ENCODE data around the gene TAPT1. TPM values are rescaled to one million over a fixed set of nuclear protein-coding genes. Genes with fewer than 3 reads are reported as not detected.

The TAPT1 gene
- polyA plus RNA-seq, 1 experiment = 11.5 TPM

DNA sequence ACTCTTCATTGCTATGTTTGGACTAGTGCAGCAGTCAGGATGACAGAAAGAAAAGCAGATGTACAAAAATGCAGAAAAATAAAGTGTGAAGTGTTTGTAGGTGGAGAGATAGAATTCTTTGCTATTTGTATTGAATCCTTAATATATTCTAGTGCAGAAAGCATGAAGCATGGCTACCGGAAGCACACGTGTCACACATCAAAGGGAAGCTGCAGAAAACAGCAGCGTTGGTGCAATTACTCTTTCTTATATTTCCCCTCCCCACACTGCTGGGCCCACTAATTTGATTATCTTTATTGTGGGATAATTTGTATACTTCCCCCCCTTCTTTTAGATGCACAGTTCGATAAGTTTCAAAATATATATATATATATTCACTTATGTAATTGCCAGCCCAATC, 35.9 kb upstream of the TAPT1 start:
- TF ChIP-seq CTCF (IDR thresholded peaks at IDR 0.05; ENCODE audit: low read depth, low read length) = no peak
- POLR2A ChIA-PET = no interaction called here
- CTCF ChIA-PET = interaction anchor here (5.3 kb wide), 1 partner anchor 233 kb away, joined by 98 read pairs; no protein-coding TSS in a partner anchor
- Histone ChIP-seq H3K27ac (ENCODE audit: low read depth, low read length) (no peak overlapping the region), H3K9me3 (ENCODE audit: control insufficient read depth, insufficient read depth, low read length) (no peaks in the 10 kb centered on the region), H3K4me3 (ENCODE audit: low read depth, low read length) (no peak overlapping the region), H3K27me3 (ENCODE audit: control insufficient read depth, insufficient read depth, low read length) (no peaks in the 10 kb centered on the region)
- no peak for DNase-seq (ENCODE audit: low read depth, low spot score)

DNA sequence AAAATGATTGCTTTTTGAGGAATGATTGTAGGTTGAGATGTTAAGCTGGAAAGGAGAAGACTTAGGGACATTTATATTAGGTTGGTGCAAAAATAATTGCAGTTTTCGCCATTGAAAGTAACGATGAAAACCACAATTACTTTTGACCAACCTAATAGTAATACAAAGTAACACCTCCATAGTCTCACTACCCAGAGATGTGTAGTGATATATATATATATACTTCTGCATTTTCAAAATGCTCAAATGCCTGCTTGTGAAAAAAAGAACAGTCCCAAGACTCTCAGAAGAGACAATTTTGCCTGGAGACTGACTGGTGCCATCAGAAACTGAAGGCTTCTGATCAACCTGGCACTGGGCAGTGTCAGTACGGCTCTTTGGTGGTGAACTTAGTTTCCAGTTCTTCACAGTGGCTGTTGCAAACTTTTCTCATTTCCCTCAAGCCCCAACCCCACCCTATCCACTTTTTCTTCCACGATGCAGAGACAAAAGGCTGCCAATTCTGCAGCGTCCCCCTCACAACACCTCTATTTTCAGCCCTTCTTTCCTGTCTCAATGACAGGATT, 35.1 kb upstream of the TAPT1 start:
- no peak for DNase-seq (ENCODE audit: low read depth, low spot score)
- TF ChIP-seq CTCF (IDR thresholded peaks at IDR 0.05; ENCODE audit: low read depth, low read length) = no peak
- CTCF ChIA-PET = no interaction called here
- no peak overlapping the region for H3K4me3 ChIP-seq (ENCODE audit: low read depth, low read length)
- H3K27ac ChIP-seq (ENCODE audit: low read depth, low read length) = no peak overlapping the region
- POLR2A ChIA-PET = no interaction called here
- peaks cover 1% of the 10 kb centered on the region; the same call in 1 of the 2 replicates for H3K9me3 ChIP-seq (ENCODE audit: control insufficient read depth, insufficient read depth, low read length)
- no peaks in the 10 kb centered on the region for H3K27me3 ChIP-seq (ENCODE audit: control insufficient read depth, insufficient read depth, low read length)

GRCh38 chr4:16259889-16260246, 33.6 kb upstream of the TAPT1 start:
- CTCF ChIA-PET = interaction anchor here (0.8 to 1.2 kb wide), 3 partner anchors 10 to 1029 kb away, joined by 3 read pairs; no protein-coding TSS in a partner anchor

GRCh38 chr4:16259241-16259888, 33.1 kb upstream of the TAPT1 start:
- peaks cover 3% of the 10 kb centered on the region; the same call in 1 of the 2 replicates for H3K9me3 ChIP-seq (ENCODE audit: control insufficient read depth, insufficient read depth, low read length)
- H3K4me3 ChIP-seq (ENCODE audit: low read depth, low read length) = no peak overlapping the region
- H3K27me3 ChIP-seq (ENCODE audit: control insufficient read depth, insufficient read depth, low read length) = no peaks in the 10 kb centered on the region
- no peak for DNase-seq (ENCODE audit: low read depth, low spot score)
- ChIA-PET CTCF (interaction anchor here (0.6 to 1.4 kb wide), 6 partner anchors 10 to 1028 kb away, joined by 3 read pairs; no protein-coding TSS in a partner anchor), POLR2A (no interaction called here)
- H3K27ac ChIP-seq (ENCODE audit: low read depth, low read length) = no peak overlapping the region
- TF ChIP-seq CTCF (IDR thresholded peaks at IDR 0.05; ENCODE audit: low read depth, low read length) = no peak

More at GRCh38 chr4:16259889-16260246, 33.6 kb upstream of the TAPT1 start:
- Histone ChIP-seq H3K27me3 (ENCODE audit: control insufficient read depth, insufficient read depth, low read length) (no peaks in the 10 kb centered on the region), H3K9me3 (ENCODE audit: control insufficient read depth, insufficient read depth, low read length) (peaks cover 3% of the 10 kb centered on the region; the same call in 1 of the 2 replicates), H3K27ac (ENCODE audit: low read depth, low read length) (no peak overlapping the region), H3K4me3 (ENCODE audit: low read depth, low read length) (no peak overlapping the region)
- POLR2A ChIA-PET = no interaction called here
- TF ChIP-seq CTCF (IDR thresholded peaks at IDR 0.05; ENCODE audit: low read depth, low read length) = no peak
- no peak for DNase-seq (ENCODE audit: low read depth, low spot score)

DNA sequence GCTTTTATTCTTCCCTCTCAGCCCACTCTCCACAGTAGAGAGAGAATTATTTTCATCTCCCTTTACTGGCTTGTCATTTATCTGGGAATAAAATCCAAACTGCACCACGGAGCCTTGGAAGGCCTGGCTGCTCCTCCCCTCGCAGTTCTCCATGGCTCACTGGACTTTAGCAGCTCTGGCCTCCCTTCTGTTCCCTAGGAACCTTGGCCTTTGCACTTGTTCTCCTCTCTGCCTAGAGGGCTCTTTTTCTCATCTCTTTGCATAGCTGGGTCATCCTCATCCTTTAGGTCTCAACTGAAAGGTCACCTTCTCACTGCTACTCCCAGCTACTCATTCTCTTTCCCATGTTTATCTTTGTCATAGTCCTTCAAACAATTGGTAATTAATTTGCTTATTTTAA, 31.3 kb upstream of the TAPT1 start:
- no peak for TF ChIP-seq CTCF (IDR thresholded peaks at IDR 0.05; ENCODE audit: low read depth, low read length)
- ChIA-PET POLR2A (no interaction called here), CTCF (interaction anchor here (1.8 kb wide), 1 partner anchor 7 kb away, joined by 5 read pairs; no protein-coding TSS in a partner anchor)
- peaks cover 3% of the 10 kb centered on the region; the same call in 1 of the 2 replicates for H3K9me3 ChIP-seq (ENCODE audit: control insufficient read depth, insufficient read depth, low read length)
- no peak overlapping the region for H3K4me3 ChIP-seq (ENCODE audit: low read depth, low read length)
- no peak for DNase-seq (ENCODE audit: low read depth, low spot score)
- H3K27ac ChIP-seq (ENCODE audit: low read depth, low read length) = no peak overlapping the region
- no peaks in the 10 kb centered on the region for H3K27me3 ChIP-seq (ENCODE audit: control insufficient read depth, insufficient read depth, low read length)

Measured in AG04450 (cell line).